IMR-90 (cell line): ENCODE measurements around the gene MYH9. TPM values are rescaled to one million over a fixed set of nuclear protein-coding genes. Genes with fewer than 3 reads are reported as not detected.
A peak's percentile ranks its signal among the peaks of the same experiment; 100 is the strongest.

Experiments
- ATAC-seq: fragments of 200-7000 bp; cut with Tn5 transposase; 2 replicates; pipeline ENCODE4 v1.9.1; 2020; ENCODE audit warnings: low read depth, mild to moderate bottlenecking, moderate library complexity
- BruUV-seq: library from RNA; stranded (reverse); fragments of 400-500 nt; replicated peaks from 2 replicates; lab custom pipeline; 2021; lab: Mats Ljungman, UMichigan
- CTCF ChIA-PET: fragments of 300-600 bp; formaldehyde crosslinking; extraction: SDS; loops from one replicate; lab custom pipeline; 2021; ENCODE audit warnings: antibody characterized with exemption; lab: Yijun Ruan, JAX
- POLR2A ChIA-PET: fragments of 300-600 bp; sonication (Branson Sonifier 250); formaldehyde crosslinking; loops from one replicate; lab custom pipeline; 2022; ENCODE audit warnings: antibody characterized with exemption; ENCODE audit not compliant: unreplicated experiment; lab: Charles Lee
- DNase-seq: peaks from one replicate; pipeline ENCODE4 v3.0.0; 2013
- H2AFZ ChIP-seq: replicated peaks from 2 replicates; pipeline ENCODE3; 2013; ENCODE audit warnings: low read length, mild to moderate bottlenecking; ENCODE audit not compliant: poor library complexity
- H2AK5ac ChIP-seq: 2 replicates; pipeline ENCODE4 v1.6.1; 2013; ENCODE audit warnings: low read depth, low read length, inconsistent platforms
- H2AK9ac ChIP-seq: replicated peaks from 2 replicates; pipeline ENCODE3; 2013; ENCODE audit warnings: mild to moderate bottlenecking, low read depth, low read length, moderate library complexity; ENCODE audit not compliant: poor library complexity
- H2BK120ac ChIP-seq: 2 replicates; pipeline ENCODE4 v1.6.1; 2013; ENCODE audit warnings: low read depth, low read length, inconsistent platforms
- H2BK15ac ChIP-seq: 3 replicates; pipeline ENCODE4 v1.6.1; 2013; ENCODE audit warnings: low read depth, low read length, inconsistent platforms
- H2BK20ac ChIP-seq: 2 replicates; pipeline ENCODE4 v1.6.1; 2013; ENCODE audit warnings: low read depth, mild to moderate bottlenecking, inconsistent platforms, low read length, moderate library complexity
- H2BK5ac ChIP-seq: 2 replicates; pipeline ENCODE4 v1.6.1; 2013; ENCODE audit warnings: mild to moderate bottlenecking, low read depth, low read length, inconsistent platforms; ENCODE audit not compliant: poor library complexity, severe bottlenecking
- H3K14ac ChIP-seq: replicated peaks from 2 replicates; pipeline ENCODE4 v1.6.1; 2013; ENCODE audit warnings: low read depth, low read length, inconsistent platforms
- H3K18ac ChIP-seq: 2 replicates; pipeline ENCODE4 v1.6.1; 2013; ENCODE audit warnings: low read depth, low read length, control low read depth
- H3K23ac ChIP-seq: 2 replicates; pipeline ENCODE4 v1.6.1; 2013; ENCODE audit warnings: low read depth, low read length, inconsistent platforms
- H3K27ac ChIP-seq: 2 replicates; pipeline ENCODE4 v1.5.1; 2013; ENCODE audit warnings: mild to moderate bottlenecking, control low read depth, low read length; ENCODE audit not compliant: insufficient read depth
- H3K27me3 ChIP-seq: 2 replicates; pipeline ENCODE4 v1.6.1; 2013; ENCODE audit warnings: low read length; ENCODE audit not compliant: control insufficient read depth, insufficient read depth
- H3K36me3 ChIP-seq: 2 replicates; pipeline ENCODE4 v1.6.1; 2013; ENCODE audit warnings: low read length, mixed read lengths; ENCODE audit not compliant: control insufficient read depth, insufficient read depth
- H3K4ac ChIP-seq: 2 replicates; pipeline ENCODE4 v1.6.1; 2013; ENCODE audit warnings: low read depth, low read length, inconsistent platforms
- H3K4me1 ChIP-seq: 2 replicates; pipeline ENCODE4 v1.6.1; 2013; ENCODE audit warnings: low read length, mixed read lengths; ENCODE audit not compliant: control insufficient read depth, insufficient read depth
- H3K4me2 ChIP-seq: 2 replicates; pipeline ENCODE4 v1.6.1; 2013; ENCODE audit warnings: low read depth, mild to moderate bottlenecking, control low read depth, low read length, moderate library complexity
- H3K4me3 ChIP-seq: 2 replicates; pipeline ENCODE4 v1.5.1; 2013; ENCODE audit warnings: low read depth, mild to moderate bottlenecking, control low read depth, low read length, moderate library complexity; ENCODE audit not compliant: insufficient read depth
- H3K56ac ChIP-seq: 2 replicates; pipeline ENCODE4 v1.6.1; 2013; ENCODE audit warnings: low read length, inconsistent platforms; ENCODE audit not compliant: insufficient read depth; ENCODE audit errors: extremely low read depth
- H3K79me1 ChIP-seq, 2 experiments: 2 replicates each; pipeline ENCODE4 v1.6.1; 2013; ENCODE audit warnings: low read length in 2 of 2, inconsistent platforms in 1 of 2, low read depth in 1 of 2
- H3K9ac ChIP-seq: 2 replicates; pipeline ENCODE4 v1.6.1; 2013; ENCODE audit warnings: low read depth, low read length, control low read depth
- H3K9me1 ChIP-seq: 2 replicates; pipeline ENCODE4 v1.6.1; 2013; ENCODE audit warnings: low read length, inconsistent platforms; ENCODE audit not compliant: insufficient read depth
- H3K9me3 ChIP-seq: 2 replicates; pipeline ENCODE4 v1.6.1; 2013; ENCODE audit warnings: low read length; ENCODE audit not compliant: control insufficient read depth, insufficient read depth
- H4K20me1 ChIP-seq: 2 replicates; pipeline ENCODE4 v1.6.1; 2013; ENCODE audit warnings: low read length, inconsistent platforms; ENCODE audit not compliant: insufficient read depth
- H4K5ac ChIP-seq: 2 replicates; pipeline ENCODE4 v1.6.1; 2013; ENCODE audit warnings: mild to moderate bottlenecking, low read depth, low read length, control low read depth
- H4K8ac ChIP-seq, 2 experiments: 2 replicates each; pipeline ENCODE4 v1.6.1; 2013; ENCODE audit warnings: low read depth in 2 of 2, low read length in 2 of 2, control low read depth in 1 of 2, inconsistent platforms in 1 of 2
- H4K91ac ChIP-seq: 2 replicates; pipeline ENCODE4 v1.6.1; 2013; ENCODE audit warnings: low read depth, low read length, inconsistent platforms; ENCODE audit not compliant: insufficient read depth
- BHLHE40 ChIP-seq: fragments of 150-350 bp; IDR thresholded peaks from 2 replicates; pipeline ENCODE4 v1.6.1; 2016; ENCODE audit warnings: mild to moderate bottlenecking, low read depth, low read length
- FOS ChIP-seq: fragments of 150-350 bp; IDR thresholded peaks from 2 replicates; pipeline ENCODE4 v1.6.1; 2016; ENCODE audit warnings: low read depth, low read length
- MAFK ChIP-seq: IDR thresholded peaks from 2 replicates; pipeline ENCODE4 v1.6.1; 2012; ENCODE audit warnings: low read depth, low read length, improper control_type of control experiment
- MAZ ChIP-seq: IDR thresholded peaks from 2 replicates; pipeline ENCODE4 v1.6.1; 2012; ENCODE audit warnings: low read depth, mild to moderate bottlenecking, low read length, improper control_type of control experiment, moderate library complexity, borderline replicate concordance
- WGBS, 2 experiments: methylation state at CpG; one replicate each; pipeline versions ENCODE4 v1.1.5 to v1.1.7; 2013; ENCODE audit warnings: missing lambda C conversion rate in 2 of 2; ENCODE audit not compliant: insufficient read length in 1 of 2; ENCODE audit errors: extremely low coverage in 2 of 2; 5-methylcytosine and 5-hydroxymethylcytosine counted together
- dilution Hi-C: fragments of 300-500 bp; cut with HindIII; formaldehyde crosslinking; loops from one replicate; pipeline ENCODE4 v1.14.3; 2018; ENCODE audit warnings: low sequenced_read_pairs; ENCODE audit not compliant: unreplicated experiment
- in situ Hi-C: fragments of 300-500 bp; cut with MboI; formaldehyde crosslinking; loops from 3 replicates; pipeline ENCODE4 v1.14.3; 2019; ENCODE audit warnings: low sequenced_read_pairs, inconsistent platforms, mixed read lengths
- intact Hi-C: fragments of 100-400 bp; cut with micrococcal nuclease; formaldehyde crosslinking; loops from 2 replicates; pipeline ENCODE4 v1.10.0; 2022
- polyA plus RNA-seq, 3 experiments: library from polyadenylated mRNA; depleted of rRNA; stranded (reverse); fragments of >200 nt; gene quantifications; 2 replicates each; pipeline ENCODE4 v1.2.3, GENCODE V29; 2012; ENCODE audit warnings: low replicate concordance in 1 of 3
- total RNA-seq: library from RNA; depleted of rRNA; stranded (reverse); fragments of >200 nt; gene quantifications from 2 replicates; pipeline ENCODE4 v1.2.3, GENCODE V29; 2012
- TF ChIP-seq, protein P1 (sequence below): fragments of 150-350 bp; IDR thresholded peaks from 2 replicates; pipeline ENCODE4 v1.6.1; 2017; ENCODE audit warnings: mild to moderate bottlenecking, antibody characterized with exemption, low read length, low read depth
- TF ChIP-seq, protein P2 (sequence below): conservative IDR thresholded peaks from 2 replicates; pipeline ENCODE4 v1.5.1; 2012; ENCODE audit warnings: mild to moderate bottlenecking, low read depth, low read length, improper control_type of control experiment

Gene MYH9
- total and polyA plus RNA-seq, 2 of the 4 experiments (the other 2 are of a cell fraction) = 475 to 554 TPM

GRCh38 chr22:36331306-36331911, 56.4 kb downstream of the MYH9 start (continued):
- TF ChIP-seq, protein P1, sequence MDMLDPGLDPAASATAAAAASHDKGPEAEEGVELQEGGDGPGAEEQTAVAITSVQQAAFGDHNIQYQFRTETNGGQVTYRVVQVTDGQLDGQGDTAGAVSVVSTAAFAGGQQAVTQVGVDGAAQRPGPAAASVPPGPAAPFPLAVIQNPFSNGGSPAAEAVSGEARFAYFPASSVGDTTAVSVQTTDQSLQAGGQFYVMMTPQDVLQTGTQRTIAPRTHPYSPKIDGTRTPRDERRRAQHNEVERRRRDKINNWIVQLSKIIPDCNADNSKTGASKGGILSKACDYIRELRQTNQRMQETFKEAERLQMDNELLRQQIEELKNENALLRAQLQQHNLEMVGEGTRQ = peak; percentile 46; the same call in 1 of the 2 replicates
- no peak for TF ChIP-seq MAFK

DNA sequence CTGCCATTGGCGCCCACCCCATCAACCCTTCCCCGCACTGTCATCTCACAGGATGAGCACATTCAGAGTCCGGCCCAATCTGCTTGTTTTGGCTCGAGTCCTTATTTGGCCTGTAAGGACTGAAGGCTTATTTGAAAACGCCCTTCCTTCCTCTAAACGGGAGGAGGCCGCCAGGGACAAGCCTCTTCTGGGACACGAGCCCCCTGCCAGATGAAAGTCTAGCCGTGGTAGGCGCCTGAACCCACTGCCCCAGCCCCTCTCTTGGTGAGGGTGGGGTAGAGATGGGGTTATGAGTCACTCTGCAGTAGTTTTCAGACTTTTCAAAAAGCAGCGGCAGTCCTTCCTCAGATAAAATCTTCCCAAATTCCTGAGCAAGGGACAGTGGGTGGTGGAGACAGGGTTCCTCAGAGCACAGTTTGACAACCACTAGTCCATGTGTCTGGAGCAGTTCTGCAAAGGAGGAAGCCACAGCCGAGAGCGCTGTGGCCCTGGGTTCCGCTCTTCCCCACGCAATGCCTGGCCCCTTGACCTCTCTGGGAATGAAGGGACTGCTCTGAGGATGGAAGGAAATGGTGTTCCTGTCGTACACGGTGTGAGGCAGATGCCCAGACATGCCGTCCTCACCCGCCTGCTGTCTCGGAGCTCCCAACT, 57.0 kb downstream of the MYH9 start:
- peak overlapping the region; percentile 99 for H2AK9ac ChIP-seq
- peaks cover 51% of the 10 kb centered on the region for H3K9me1 ChIP-seq
- peak overlapping the region; percentile 15; the same call in 1 of the 2 replicates for H3K4me2 ChIP-seq
- peaks cover 16 to 93% of the 10 kb centered on the region in 2 experiments; a peak in 3 of 4 replicates for H3K79me1 ChIP-seq
- H2AFZ ChIP-seq = peak overlapping the region; percentile 64
- ChIA-PET POLR2A (no interaction called here), CTCF (no interaction called here)
- in situ Hi-C loops = no loop called here
- peak overlapping the region; percentile 94 for H2BK20ac ChIP-seq
- peak overlapping the region; percentile 99 for H3K4ac ChIP-seq
- H3K23ac ChIP-seq = peak overlapping the region; percentile 100
- dilution Hi-C loops = no loop called here
- peak overlapping the region; percentile 100 for H2AK5ac ChIP-seq
- peak overlapping the region; percentile 100 for H2BK5ac ChIP-seq
- H3K4me1 ChIP-seq = peaks cover 78% of the 10 kb centered on the region
- TF ChIP-seq, protein P1 = no peak
- TF ChIP-seq BHLHE40 = no peak
- TF ChIP-seq MAZ = peak; percentile 50; the same call in 1 of the 2 replicates
- TF ChIP-seq, protein P2, sequence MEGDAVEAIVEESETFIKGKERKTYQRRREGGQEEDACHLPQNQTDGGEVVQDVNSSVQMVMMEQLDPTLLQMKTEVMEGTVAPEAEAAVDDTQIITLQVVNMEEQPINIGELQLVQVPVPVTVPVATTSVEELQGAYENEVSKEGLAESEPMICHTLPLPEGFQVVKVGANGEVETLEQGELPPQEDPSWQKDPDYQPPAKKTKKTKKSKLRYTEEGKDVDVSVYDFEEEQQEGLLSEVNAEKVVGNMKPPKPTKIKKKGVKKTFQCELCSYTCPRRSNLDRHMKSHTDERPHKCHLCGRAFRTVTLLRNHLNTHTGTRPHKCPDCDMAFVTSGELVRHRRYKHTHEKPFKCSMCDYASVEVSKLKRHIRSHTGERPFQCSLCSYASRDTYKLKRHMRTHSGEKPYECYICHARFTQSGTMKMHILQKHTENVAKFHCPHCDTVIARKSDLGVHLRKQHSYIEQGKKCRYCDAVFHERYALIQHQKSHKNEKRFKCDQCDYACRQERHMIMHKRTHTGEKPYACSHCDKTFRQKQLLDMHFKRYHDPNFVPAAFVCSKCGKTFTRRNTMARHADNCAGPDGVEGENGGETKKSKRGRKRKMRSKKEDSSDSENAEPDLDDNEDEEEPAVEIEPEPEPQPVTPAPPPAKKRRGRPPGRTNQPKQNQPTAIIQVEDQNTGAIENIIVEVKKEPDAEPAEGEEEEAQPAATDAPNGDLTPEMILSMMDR = no peak
- TF ChIP-seq MAFK = no peak
- peak; percentile 16; the same call in 1 of the 2 replicates for TF ChIP-seq FOS
- peak overlapping the region; percentile 99 for H3K14ac ChIP-seq
- peak overlapping the region; percentile 97 for H2BK120ac ChIP-seq
- no peaks in the 10 kb centered on the region for H3K27me3 ChIP-seq
- H3K27ac ChIP-seq = peak overlapping the region; percentile 87
- H3K56ac ChIP-seq = peak overlapping the region; percentile 99
- H3K36me3 ChIP-seq = peaks cover 84% of the 10 kb centered on the region
- no peak overlapping the region for H3K4me3 ChIP-seq
- H2BK15ac ChIP-seq = peak overlapping the region; percentile 88
- DNase-seq (peak; percentile 63), ATAC-seq (no peak)
- H4K5ac ChIP-seq = peak overlapping the region; percentile 84
- H3K18ac ChIP-seq = peak overlapping the region; percentile 92
- no peaks in the 10 kb centered on the region for H3K9me3 ChIP-seq
- peak overlapping the region; percentile 82 for H3K9ac ChIP-seq
- no TSS peak for BruUV-seq
- H4K20me1 ChIP-seq = peaks cover 76% of the 10 kb centered on the region
- intact Hi-C loops = no loop called here
- H4K91ac ChIP-seq = peak overlapping the region; percentile 100
- WGBS, 2 experiments = no CpG with 5 or more reads among the region's 20 CpGs
- peak overlapping the region; percentile 86 to 100 for H4K8ac ChIP-seq
